Inflammatory macrophage treated with lipopolysaccharide for 4 hours (primary cell): ENCODE data around the gene HNRNPA2B1.
A peak's percentile ranks its signal among the peaks of the same experiment; 100 is the strongest.
"Not testable (repeated sequence)": the region's sequence is repeated elsewhere in the genome, so short reads cannot be mapped to it uniquely, and the experiment has no call there.

Source experiments
- DNase-seq: peaks from one replicate; pipeline ENCODE4 v3.0.0-alpha.2; 2020

HNRNPA2B1 gene

DNA sequence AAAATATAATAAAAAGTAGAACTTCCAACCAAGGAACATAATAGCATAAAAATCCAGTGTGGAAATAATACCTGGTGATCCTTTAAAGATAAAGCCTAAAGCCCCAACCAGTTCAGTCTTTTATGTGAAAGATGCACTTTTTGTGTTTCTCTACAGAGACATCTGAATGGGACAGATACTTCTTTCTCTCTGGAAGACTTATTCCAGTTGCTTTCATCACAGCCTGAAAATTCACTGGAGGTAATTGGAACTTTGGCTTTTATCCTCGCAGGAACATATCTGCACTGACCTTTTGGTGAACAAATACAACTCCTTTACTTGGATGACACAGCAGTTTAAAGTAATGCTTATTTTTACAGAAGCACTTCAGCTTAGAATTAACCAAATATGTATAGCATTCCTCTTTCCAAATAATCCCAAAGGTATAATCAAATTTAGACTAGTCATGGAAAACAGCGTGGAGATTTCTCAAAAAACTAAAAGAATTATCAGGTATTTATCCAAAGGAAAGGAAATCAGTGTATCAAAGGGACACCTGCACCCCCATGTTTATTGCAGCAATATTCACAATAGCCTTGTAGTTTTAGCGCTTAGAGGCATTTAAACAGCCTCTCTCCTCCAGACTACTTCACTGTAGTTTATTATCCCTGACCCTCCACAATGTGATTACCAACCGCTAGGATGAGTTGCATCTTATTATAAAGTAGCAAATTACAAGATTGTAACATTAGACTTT is 16.8 kb downstream of the HNRNPA2B1 start:
- DNase-seq: no peak

- no peak for DNase-seq
Measured at GRCh38 chr7:26182706-26183105, 17.8 kb downstream of the HNRNPA2B1 start.

GRCh38 chr7:26182283-26182682 is 18.3 kb downstream of the HNRNPA2B1 start:
- DNase-seq: no peak

DNA sequence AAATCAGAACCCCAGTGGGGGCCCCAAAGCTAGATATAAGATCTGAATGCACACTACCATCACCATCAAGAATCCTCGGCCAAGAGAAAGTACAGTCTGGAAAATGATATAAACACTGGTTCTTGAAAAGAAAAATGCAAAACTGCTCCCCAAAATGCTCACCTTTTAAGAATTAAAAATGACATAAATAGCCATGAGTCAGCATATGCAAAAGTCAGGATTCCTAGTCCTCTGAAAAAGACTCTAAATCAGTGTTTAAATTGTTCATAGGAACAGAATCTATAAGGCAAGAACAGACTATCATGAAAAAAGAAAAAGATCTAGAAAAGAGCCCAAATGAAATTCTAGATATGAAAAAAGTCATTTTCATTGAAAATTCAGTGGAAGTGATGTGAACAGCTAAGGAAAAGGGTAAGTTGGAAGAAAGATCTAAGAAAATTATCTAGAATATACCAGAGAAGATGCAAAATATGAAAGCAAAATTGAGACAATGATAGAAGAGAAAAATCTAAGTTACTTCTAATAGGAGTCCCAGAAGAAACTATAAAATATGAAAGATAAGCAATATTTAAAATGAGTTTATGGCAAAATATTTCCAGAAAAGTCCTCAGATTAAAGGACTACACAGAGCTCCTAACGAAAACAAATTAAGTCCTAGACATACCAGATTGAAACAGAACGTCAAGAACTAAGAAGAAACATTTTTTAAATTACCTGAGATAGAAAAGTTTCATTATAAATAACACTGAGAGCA is 18.9 kb downstream of the HNRNPA2B1 start:
- no peak for DNase-seq

DNA sequence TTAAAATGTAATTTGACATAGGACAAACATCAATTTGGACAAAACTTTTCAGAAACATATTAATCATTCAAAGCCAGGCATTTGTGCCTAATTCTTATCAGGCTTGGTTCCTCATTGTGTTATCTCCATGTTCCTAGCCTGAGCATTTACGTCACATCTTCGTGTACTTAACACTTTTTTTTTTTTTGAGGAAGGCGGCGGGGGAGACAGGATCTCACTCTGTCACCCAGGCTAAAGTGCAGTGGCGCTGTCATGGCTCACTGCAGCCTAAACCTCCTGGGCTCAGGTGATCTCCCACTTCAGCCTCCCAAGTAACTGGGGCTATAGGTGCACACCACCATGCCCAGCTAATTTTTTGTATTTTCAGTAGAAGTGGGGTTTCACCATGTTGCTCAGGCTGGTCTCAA is 19.8 kb downstream of the HNRNPA2B1 start:
- no peak for DNase-seq

DNA sequence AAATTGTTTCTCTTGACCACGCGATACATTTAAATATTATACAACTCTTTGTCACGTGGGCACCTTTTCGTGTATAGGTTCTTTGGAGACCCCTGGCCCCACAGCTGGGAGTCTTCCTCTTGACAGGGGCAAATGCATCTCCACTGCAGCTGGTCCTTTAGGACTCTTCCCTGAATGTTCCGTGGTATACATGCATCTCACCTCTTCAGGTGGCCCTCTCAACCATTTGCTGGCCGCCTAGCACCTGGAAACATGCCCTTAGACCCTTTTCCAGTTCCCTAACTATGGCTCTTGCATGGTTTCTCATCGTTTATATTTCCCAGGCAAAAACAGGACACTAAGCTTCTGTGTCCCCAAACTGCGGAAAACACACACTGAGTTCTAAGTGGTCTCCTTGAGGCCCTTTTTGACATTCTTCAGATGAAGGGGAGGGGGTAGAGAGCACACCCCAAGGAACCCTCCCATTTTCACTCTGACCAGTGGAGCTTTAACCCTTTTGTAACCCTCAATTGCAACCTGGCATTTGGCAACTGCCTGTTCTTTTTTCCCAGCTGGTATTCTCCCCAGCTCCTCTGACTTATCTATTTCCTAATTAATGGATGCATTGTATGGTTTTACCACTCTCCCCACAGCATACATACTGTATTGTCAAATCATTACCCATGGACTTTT is 20.6 kb downstream of the HNRNPA2B1 start:
- no peak for DNase-seq

DNA sequence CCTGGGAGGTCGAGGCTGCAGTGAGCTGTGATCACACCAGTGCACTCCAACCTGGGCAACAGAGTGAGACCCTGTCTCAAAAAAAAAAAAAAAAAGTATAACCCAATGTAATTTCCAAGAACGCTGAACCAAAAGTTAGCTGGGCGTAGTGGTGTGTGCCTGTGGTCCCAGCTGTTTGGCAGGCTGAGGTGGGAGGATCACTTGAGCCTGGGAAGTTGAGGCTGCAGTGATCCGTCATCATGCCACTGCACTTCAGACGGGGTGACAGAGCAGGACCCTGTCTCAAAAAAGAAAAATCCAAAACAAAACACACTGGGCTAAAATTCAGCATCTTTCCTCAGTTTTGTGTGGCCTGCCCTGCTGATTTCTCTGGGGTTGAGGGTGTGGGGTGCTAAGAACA is 21.1 kb downstream of the HNRNPA2B1 start:
- no peak for DNase-seq

- no peak for DNase-seq
Measured at GRCh38 chr7:26178272-26178960, 22.1 kb downstream of the HNRNPA2B1 start.

DNA sequence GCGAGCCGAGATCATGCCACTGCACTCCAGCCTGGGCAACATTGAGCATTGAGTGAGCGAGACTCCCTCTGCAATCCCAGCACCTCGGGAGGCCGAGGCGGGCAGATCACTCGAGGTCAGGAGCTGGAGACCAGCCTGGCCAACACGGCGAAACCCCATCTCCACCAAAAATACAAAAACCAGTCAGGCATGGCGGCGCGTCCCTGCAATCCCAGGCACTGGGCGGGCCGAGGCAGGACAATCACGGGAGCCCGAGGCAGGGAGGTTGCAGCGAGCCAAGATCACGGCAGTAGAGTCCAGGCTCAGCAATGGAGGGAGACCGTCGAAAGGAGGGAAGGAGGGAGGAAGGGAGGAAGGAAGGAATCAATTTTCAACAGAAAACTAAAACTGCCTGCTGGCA is 23.3 kb downstream of the HNRNPA2B1 start:
- not testable (repeated sequence) for DNase-seq

DNA sequence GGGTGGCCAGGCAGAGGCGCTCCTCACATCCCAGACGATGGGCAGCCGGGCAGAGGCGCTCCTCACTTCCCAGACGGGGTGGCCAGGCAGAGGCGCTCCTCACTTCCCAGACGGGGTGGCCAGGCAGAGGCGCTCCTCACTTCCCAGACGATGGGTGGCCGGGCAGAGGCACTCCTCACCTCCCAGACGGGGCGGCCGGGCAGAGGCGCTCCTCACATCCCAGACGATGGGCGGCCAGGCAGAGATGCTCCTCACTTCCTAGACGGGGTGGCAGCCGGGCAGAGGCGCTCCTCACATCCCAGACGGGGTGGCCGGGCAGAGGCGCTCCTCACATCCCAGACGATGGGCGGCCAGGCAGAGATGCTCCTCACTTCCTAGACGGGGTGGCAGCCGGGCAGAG is 23.9 kb downstream of the HNRNPA2B1 start:
- not testable (repeated sequence) for DNase-seq

DNA sequence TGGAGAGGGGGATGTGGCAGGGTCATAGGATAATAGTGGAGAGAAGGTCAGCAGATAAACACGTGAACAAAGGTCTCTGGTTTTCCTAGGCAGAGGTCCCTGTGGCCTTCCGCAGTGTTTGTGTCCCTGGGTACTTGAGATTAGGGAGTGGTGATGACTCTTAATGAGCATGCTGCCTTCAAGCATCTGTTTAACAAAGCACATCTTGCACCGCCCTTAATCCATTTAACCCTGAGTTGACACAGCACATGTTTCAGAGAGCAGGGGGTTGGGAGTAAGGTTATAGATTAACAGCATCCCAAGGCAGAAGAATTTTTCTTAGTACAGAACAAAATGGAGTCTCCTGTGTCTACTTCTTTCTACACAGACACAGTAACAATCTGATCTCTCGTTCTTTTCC is 24.6 kb downstream of the HNRNPA2B1 start:
- DNase-seq: not testable (repeated sequence)

DNA sequence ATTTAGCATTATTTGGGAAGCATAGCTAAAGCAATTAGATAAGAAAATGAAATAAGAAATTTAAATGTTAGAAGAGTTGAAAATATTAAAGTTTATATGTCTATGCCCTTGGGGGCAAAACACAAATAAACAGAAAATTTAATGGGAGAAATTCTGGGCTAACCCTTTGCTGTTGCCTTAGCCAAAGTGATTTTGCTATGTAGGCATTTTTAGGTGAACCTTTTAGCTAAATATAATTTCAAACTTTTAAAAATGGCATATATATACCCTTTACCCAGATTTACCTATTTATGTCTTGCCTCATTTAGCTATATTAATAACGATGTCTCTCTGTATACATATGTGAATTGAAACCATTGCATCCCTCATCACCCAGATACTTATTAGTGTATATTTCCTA is 28.5 kb downstream of the HNRNPA2B1 start:
- no peak for DNase-seq

DNA sequence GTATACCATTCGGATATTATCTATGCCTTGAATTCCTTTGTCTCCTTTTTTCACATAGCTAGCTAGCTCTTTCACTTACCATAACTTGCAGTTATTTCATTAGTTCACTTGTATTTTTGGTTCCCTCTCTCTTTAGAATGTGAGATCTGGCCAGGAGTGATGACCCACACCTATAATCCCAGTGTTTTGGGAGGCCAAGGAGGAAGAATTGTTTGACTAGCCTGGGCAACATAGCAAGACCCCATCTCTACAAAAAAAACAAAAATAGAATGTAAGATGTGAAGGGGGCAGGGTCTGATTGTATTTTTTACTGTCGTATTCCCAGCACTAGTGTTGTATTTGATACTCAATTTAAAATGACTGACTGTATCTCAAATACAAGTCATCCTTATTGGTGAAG is 28.9 kb downstream of the HNRNPA2B1 start:
- DNase-seq: no peak

DNA sequence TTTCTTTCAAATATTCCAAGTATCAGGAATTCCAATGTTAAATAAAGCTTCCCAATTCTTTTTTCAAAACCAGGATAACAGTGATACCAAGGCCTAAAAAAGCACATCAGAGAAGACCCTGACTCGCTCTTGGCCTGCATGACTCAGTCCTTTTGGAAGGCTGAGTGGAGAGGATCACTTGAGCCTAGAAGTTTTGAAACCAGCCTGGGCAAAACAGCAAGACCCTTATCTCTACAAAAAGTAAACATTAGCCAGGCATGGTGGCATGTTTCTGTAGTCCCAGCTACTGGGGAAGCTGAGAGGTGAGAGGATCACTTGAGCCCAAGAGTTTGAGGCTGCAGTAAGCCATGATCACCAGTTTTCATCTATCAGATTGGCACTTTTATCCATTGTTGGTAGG is 29.9 kb downstream of the HNRNPA2B1 start:
- no peak for DNase-seq

DNA sequence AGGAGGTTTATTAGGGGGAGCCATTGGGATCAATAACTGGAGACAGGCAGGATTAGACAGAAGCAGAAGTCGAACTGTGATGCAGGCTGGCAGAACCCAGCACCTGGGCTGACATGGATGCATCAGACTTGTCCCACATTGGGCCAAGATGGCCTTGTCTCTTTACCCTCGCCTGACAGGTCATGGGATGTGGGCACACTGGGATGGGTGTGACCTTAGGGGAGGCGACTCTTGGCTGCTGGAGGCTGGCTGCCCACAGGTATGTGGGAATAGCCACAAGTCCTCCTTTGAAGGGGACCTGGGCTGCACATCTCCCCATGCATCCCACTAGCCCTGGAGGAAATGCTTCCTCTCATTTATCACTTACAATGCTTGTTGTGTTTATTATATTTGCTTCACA is 31.3 kb downstream of the HNRNPA2B1 start:
- no peak for DNase-seq

GRCh38 chr7:26168458-26169023 is 32.0 kb downstream of the HNRNPA2B1 start:
- no peak for DNase-seq

GRCh38 chr7:26167303-26167934 is 33.1 kb downstream of the HNRNPA2B1 start:
- no peak for DNase-seq

- DNase-seq: peak; percentile 53
Measured at GRCh38 chr7:26166684-26167266, 33.8 kb downstream of the HNRNPA2B1 start.

DNA sequence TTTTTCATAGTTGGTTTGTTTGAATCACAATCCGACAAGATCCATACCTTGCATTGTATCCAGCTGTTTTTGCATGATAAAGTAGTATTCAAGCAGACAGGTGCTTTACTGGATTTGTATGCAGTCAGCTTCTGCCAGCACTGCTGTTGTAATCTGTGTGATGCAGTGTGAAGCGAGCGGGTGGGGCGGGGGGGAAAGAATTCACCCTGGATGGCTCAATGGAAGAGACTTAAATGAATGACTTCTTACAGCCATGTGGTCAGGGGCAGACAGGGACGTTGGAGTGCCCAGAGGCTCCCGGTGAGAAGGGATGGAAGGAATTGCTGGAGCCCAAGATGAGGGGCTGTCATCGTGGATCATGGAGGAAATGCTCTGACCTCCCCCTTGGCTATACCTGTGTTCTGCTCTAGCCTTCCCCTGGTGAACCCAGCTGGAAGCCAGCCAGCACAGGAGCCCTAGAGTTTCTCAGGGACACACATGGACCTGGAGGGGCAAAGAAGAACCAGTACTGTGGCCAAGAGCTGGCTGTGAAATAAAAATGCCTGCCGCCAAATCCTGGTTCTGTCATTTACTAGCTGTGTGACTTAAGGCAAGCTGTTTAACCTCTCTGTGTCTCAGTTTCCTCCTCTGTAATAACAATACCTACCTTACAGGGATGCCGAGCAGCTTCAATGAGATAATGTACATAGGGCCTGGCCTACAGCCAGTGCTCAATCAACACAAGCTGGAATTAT is 34.4 kb downstream of the HNRNPA2B1 start:
- no peak for DNase-seq

GRCh38 chr7:26163804-26164203 is 36.7 kb downstream of the HNRNPA2B1 start:
- DNase-seq: not testable (repeated sequence)

- no peak for DNase-seq
Measured at GRCh38 chr7:26162431-26162830, 38.1 kb downstream of the HNRNPA2B1 start.
